ENCODE results near the gene SVOP.
"Not testable (repeated sequence)": the region's sequence is repeated elsewhere in the genome, so short reads cannot be mapped to it uniquely, and the experiment has no call there.

SVOP gene

DNA sequence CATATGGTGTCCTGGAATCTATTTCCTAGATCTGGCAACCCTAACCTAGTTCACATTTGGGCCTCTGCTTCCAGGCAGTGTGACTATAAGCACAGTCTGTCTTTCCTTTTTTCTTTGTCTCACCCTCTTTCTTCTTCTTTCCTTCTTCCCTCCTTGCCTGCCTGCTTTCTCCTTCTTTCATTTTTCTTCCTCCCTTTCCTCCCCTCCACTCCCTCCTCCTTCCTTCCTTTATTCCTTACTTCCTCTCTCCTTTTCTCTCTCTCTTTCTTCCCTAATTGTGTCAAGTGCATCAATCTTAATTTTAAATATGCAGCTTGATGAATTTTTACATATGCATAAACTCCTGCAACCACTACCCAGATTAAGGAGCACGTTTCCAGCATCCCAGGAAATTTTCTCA is 145.6 kb downstream of the SVOP start:
- DNase-seq, result no peak
- H3K4me2 ChIP-seq (ENCODE audit: insufficient read depth, low read length), result no peak overlapping the region
- no peaks in the 10 kb centered on the region for H3K36me3 ChIP-seq (ENCODE audit: insufficient read depth, low read length)
- H3K9ac ChIP-seq (ENCODE audit: low read depth, low read length), result no peak overlapping the region
- no peak overlapping the region for H2AFZ ChIP-seq (ENCODE audit: low read depth, low read length)
- H3K4me3 ChIP-seq (ENCODE audit: low read depth in 1 of 2, low read length in 2 of 2), result no peak overlapping the region
- no peaks in the 10 kb centered on the region for H4K20me1 ChIP-seq (ENCODE audit: insufficient read depth, low read length)
- TF ChIP-seq, protein P1, sequence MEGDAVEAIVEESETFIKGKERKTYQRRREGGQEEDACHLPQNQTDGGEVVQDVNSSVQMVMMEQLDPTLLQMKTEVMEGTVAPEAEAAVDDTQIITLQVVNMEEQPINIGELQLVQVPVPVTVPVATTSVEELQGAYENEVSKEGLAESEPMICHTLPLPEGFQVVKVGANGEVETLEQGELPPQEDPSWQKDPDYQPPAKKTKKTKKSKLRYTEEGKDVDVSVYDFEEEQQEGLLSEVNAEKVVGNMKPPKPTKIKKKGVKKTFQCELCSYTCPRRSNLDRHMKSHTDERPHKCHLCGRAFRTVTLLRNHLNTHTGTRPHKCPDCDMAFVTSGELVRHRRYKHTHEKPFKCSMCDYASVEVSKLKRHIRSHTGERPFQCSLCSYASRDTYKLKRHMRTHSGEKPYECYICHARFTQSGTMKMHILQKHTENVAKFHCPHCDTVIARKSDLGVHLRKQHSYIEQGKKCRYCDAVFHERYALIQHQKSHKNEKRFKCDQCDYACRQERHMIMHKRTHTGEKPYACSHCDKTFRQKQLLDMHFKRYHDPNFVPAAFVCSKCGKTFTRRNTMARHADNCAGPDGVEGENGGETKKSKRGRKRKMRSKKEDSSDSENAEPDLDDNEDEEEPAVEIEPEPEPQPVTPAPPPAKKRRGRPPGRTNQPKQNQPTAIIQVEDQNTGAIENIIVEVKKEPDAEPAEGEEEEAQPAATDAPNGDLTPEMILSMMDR (IDR thresholded peaks at IDR 0.05; ENCODE audit: borderline replicate concordance, extremely low read depth, low read length, poor library complexity, severe bottlenecking), result no peak
- no peak for TF ChIP-seq EZH2 (IDR thresholded peaks at IDR 0.05; ENCODE audit: borderline replicate concordance, low read depth, low read length, severe bottlenecking)
- H3K27me3 ChIP-seq (ENCODE audit: insufficient read depth, low read length, poor library complexity), result peaks cover 3% of the 10 kb centered on the region
- no peaks in the 10 kb centered on the region for H3K4me1 ChIP-seq (ENCODE audit: insufficient read depth, low read length)
- H3K9me3 ChIP-seq (ENCODE audit: insufficient read depth, low read length, severe bottlenecking), result no peaks in the 10 kb centered on the region
- H3K27ac ChIP-seq (ENCODE audit: low read length), result no peak overlapping the region
- no peaks in the 10 kb centered on the region for H3K79me2 ChIP-seq (ENCODE audit: insufficient read depth, low read length)
- ATAC-seq (ENCODE audit: insufficient read depth, low read depth), result no peak

DNA sequence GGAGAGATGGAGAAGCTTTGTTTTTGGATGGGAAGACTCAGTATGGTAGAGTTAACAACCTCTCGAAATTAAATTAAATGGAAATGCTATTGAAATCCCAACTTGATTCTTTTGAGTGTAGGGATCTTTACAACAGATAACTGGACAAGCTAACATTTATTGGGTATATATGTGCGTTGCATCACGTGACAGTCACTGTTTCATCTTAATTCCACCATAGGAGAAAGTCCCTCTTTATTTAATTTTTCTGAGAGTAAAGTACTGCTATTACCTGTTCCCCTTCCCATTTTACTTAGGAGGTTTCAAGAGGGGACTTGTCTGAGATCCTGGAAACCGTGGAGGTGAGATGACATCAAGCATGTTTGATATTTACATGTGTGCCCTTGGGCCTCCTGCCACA is 152.1 kb downstream of the SVOP start:
- Histone ChIP-seq H4K20me1 (ENCODE audit: insufficient read depth, low read length) (no peaks in the 10 kb centered on the region), H3K27ac (ENCODE audit: low read length) (no peak overlapping the region), H3K4me1 (ENCODE audit: insufficient read depth, low read length) (no peaks in the 10 kb centered on the region), H2AFZ (ENCODE audit: low read depth, low read length) (no peak overlapping the region), H3K4me2 (ENCODE audit: insufficient read depth, low read length) (no peak overlapping the region), H3K9ac (ENCODE audit: low read depth, low read length) (no peak overlapping the region), H3K79me2 (ENCODE audit: insufficient read depth, low read length) (no peaks in the 10 kb centered on the region), H3K9me3 (ENCODE audit: insufficient read depth, low read length, severe bottlenecking) (no peaks in the 10 kb centered on the region), H3K27me3 (ENCODE audit: insufficient read depth, low read length, poor library complexity) (no peaks in the 10 kb centered on the region), H3K36me3 (ENCODE audit: insufficient read depth, low read length) (no peaks in the 10 kb centered on the region), H3K4me3 (ENCODE audit: low read depth in 1 of 2, low read length in 2 of 2) (no peak overlapping the region)
- DNase-seq, result no peak
- no peak for ATAC-seq (ENCODE audit: insufficient read depth, low read depth)
- TF ChIP-seq EZH2 (IDR thresholded peaks at IDR 0.05; ENCODE audit: borderline replicate concordance, low read depth, low read length, severe bottlenecking), result no peak
- TF ChIP-seq, protein P1 (IDR thresholded peaks at IDR 0.05; ENCODE audit: borderline replicate concordance, extremely low read depth, low read length, poor library complexity, severe bottlenecking), result no peak

DNA sequence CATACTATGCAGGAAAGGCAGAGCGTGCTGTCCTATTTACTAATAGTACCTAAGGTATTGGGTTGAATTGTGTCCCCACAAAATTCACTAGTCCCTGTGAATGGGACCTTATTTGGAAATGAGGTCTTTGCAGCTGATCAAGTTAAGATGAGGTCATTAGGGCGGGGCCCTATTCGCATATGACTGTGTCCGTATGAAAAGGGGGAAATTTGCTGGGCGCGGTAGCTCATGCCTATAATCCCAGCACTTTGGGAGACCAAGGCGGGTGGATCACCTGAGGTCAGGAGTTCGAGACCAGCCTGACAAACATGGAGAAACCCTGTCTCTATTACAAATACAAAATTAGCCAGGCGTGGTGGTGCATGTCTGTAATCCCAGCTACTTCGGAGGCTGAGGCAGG is 154.8 kb downstream of the SVOP start:
- not testable (repeated sequence) for H3K9me3 ChIP-seq (ENCODE audit: insufficient read depth, low read length, severe bottlenecking); H3K4me3 ChIP-seq (ENCODE audit: low read depth in 1 of 2, low read length in 2 of 2); H3K36me3 ChIP-seq (ENCODE audit: insufficient read depth, low read length); H3K4me1 ChIP-seq (ENCODE audit: insufficient read depth, low read length); H4K20me1 ChIP-seq (ENCODE audit: insufficient read depth, low read length); DNase-seq; H3K27me3 ChIP-seq (ENCODE audit: insufficient read depth, low read length, poor library complexity); ATAC-seq (ENCODE audit: insufficient read depth, low read depth); H2AFZ ChIP-seq (ENCODE audit: low read depth, low read length); H3K27ac ChIP-seq (ENCODE audit: low read length); H3K79me2 ChIP-seq (ENCODE audit: insufficient read depth, low read length); H3K4me2 ChIP-seq (ENCODE audit: insufficient read depth, low read length); H3K9ac ChIP-seq (ENCODE audit: low read depth, low read length)

DNA sequence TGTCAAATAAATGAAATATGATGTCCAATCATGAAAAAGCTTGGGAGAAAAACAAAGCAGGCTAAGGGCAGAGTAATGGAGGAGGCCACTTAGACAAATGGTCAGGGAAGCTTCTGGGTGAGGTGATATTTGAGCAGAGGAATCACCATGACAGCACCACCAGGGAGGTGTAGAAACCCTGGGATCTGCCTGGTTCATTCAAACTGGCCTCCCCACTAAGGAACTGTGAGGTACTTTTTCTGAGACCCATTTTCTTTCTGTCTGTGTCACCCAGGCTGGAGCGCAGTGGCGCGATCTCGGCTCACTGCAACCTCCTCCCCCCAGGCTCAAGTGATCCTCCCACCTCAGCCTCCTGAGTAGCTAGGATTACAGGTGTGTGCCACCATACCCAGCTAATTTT is 155.7 kb downstream of the SVOP start:
- H3K9ac ChIP-seq (ENCODE audit: low read depth, low read length), result no peak overlapping the region
- DNase-seq (no peak), ATAC-seq (ENCODE audit: insufficient read depth, low read depth) (no peak)
- H3K27ac ChIP-seq (ENCODE audit: low read length), result no peak overlapping the region
- H4K20me1 ChIP-seq (ENCODE audit: insufficient read depth, low read length), result no peaks in the 10 kb centered on the region
- no peaks in the 10 kb centered on the region for H3K9me3 ChIP-seq (ENCODE audit: insufficient read depth, low read length, severe bottlenecking)
- no peaks in the 10 kb centered on the region for H3K79me2 ChIP-seq (ENCODE audit: insufficient read depth, low read length)
- TF ChIP-seq EZH2 (IDR thresholded peaks at IDR 0.05; ENCODE audit: borderline replicate concordance, low read depth, low read length, severe bottlenecking), result no peak
- TF ChIP-seq, protein P1 (IDR thresholded peaks at IDR 0.05; ENCODE audit: borderline replicate concordance, extremely low read depth, low read length, poor library complexity, severe bottlenecking), result no peak
- H3K36me3 ChIP-seq (ENCODE audit: insufficient read depth, low read length), result no peaks in the 10 kb centered on the region
- H2AFZ ChIP-seq (ENCODE audit: low read depth, low read length), result no peak overlapping the region
- H3K4me2 ChIP-seq (ENCODE audit: insufficient read depth, low read length), result no peak overlapping the region
- no peak overlapping the region for H3K4me3 ChIP-seq (ENCODE audit: low read depth in 1 of 2, low read length in 2 of 2)
- H3K27me3 ChIP-seq (ENCODE audit: insufficient read depth, low read length, poor library complexity), result no peaks in the 10 kb centered on the region
- no peaks in the 10 kb centered on the region for H3K4me1 ChIP-seq (ENCODE audit: insufficient read depth, low read length)

Measured in DND-41 (cell line).